K562 (cell line): ENCODE data around the gene TMEM95. TPM values are rescaled to one million over a fixed set of nuclear protein-coding genes. Genes with fewer than 3 reads are reported as not detected.
A peak's percentile ranks its signal among the peaks of the same experiment; 100 is the strongest.

Experiments
- BACH1 ChIP-seq: fragments of 200-800 bp; sonication (Bioruptor generic); IDR thresholded peaks from 2 replicates; pipeline ENCODE4 v1.6.1; 2016; ENCODE audit warnings: missing genetic modification characterization, missing compliant biosample characterization
- BRF1 ChIP-seq: IDR thresholded peaks from 3 replicates; pipeline ENCODE4 v1.6.1; 2011; ENCODE audit warnings: borderline replicate concordance, mild to moderate bottlenecking; ENCODE audit not compliant: insufficient read length; ENCODE audit errors: extremely low read depth
- CREB5 ChIP-seq: fragments of 250-450 bp; sonication (Bioruptor Pico); IDR thresholded peaks from 2 replicates; pipeline ENCODE4 v1.5.0; 2020; ENCODE audit warnings: mild to moderate bottlenecking
- HCFC1 ChIP-seq: IDR thresholded peaks from 2 replicates; pipeline ENCODE4 v1.6.1; 2012; ENCODE audit warnings: low read depth, low read length, improper control_type of control experiment
- HIVEP1 ChIP-seq: fragments of 250-450 bp; sonication (Bioruptor Pico); IDR thresholded peaks from 2 replicates; pipeline ENCODE4 v1.4.0; 2020; ENCODE audit warnings: mild to moderate bottlenecking
- MLLT1 ChIP-seq, 2 experiments: fragments of 450-650 bp; IDR thresholded peaks; 2 replicates each; pipeline ENCODE4 v1.6.1; 2016
- NBN ChIP-seq: fragments of 450-650 bp; IDR thresholded peaks from 2 replicates; pipeline ENCODE4 v1.6.1; 2016; ENCODE audit warnings: low read depth, mild to moderate bottlenecking
- NCOA2 ChIP-seq, 2 experiments: fragments of 450-650 bp; IDR thresholded peaks; 2 replicates each; pipeline ENCODE4 v1.6.1; 2018; ENCODE audit warnings: mild to moderate bottlenecking in 2 of 2, moderate library complexity in 1 of 2; ENCODE audit not compliant: partially characterized antibody in 2 of 2
- SIN3A ChIP-seq, 2 experiments: fragments of 150-350 bp in 1 of 2; IDR thresholded peaks; 2 replicates each; pipeline ENCODE4 v1.6.1; 2011 to 2016; ENCODE audit warnings: borderline replicate concordance in 2 of 2, low read depth in 2 of 2, low read length in 2 of 2, mild to moderate bottlenecking in 2 of 2, moderate library complexity in 2 of 2; ENCODE audit not compliant: control insufficient read depth in 1 of 2
- SPI1 ChIP-seq: IDR thresholded peaks from 2 replicates; pipeline ENCODE4 v1.6.1; 2011; ENCODE audit warnings: low read depth, low read length, control low read depth, borderline replicate concordance
- STAT5B ChIP-seq: fragments of 250-450 bp; sonication (Bioruptor Pico); IDR thresholded peaks from 2 replicates; pipeline ENCODE4 v1.8.0; 2021; ENCODE audit warnings: mild to moderate bottlenecking, inconsistent platforms
- TAL1 ChIP-seq: fragments of 450-650 bp; IDR thresholded peaks from 2 replicates; pipeline ENCODE4 v1.6.1; 2016; ENCODE audit warnings: mild to moderate bottlenecking
- ZFP91 ChIP-seq: sonication (generic); formaldehyde crosslinking; IDR thresholded peaks from 2 replicates; pipeline ENCODE4 v1.8.0; 2022; ENCODE audit warnings: mild to moderate bottlenecking, missing genetic modification reagents
- ZNF318 ChIP-seq, 2 experiments: fragments of 450-650 bp; IDR thresholded peaks; 2 replicates each; pipeline ENCODE4 v1.6.1; 2016; ENCODE audit warnings: mild to moderate bottlenecking in 2 of 2, borderline replicate concordance in 1 of 2, low read depth in 1 of 2, moderate library complexity in 1 of 2
- ZNF354B ChIP-seq: fragments of 250-450 bp; sonication (Bioruptor Pico); IDR thresholded peaks from 2 replicates; pipeline ENCODE4 v1.4.0; 2020
- polyA plus RNA-seq, 8 experiments: library from polyadenylated mRNA; depleted of rRNA in 4 of 8; stranded (reverse) in 5 of 8; unstranded in 3 of 8; fragments of >200 nt; fragmentation: Nextera tagmentation in 2 of 8; fragmentation: Illumina TruSeq in 1 of 8; extraction: Ambion mirVana in 2 of 8; extraction: Trizol in 1 of 8; gene quantifications; 2 replicates each; pipeline versions ENCODE4 v1.2.1 to v1.2.3, GENCODE V29; 2011 to 2014; ENCODE audit warnings: inconsistent platforms in 1 of 8, missing spikeins in 1 of 8
- total RNA-seq, 7 experiments: library from RNA; depleted of rRNA in 6 of 7; stranded (reverse); fragments of >200 nt in 6 of 7; fragmentation: Illumina TruSeq in 2 of 7; extraction: Trizol in 2 of 7; gene quantifications; 2 replicates each; pipeline versions ENCODE4 v1.2.1 to v1.2.3, GENCODE V29; 2011 to 2021; ENCODE audit warnings: low replicate concordance in 1 of 7

Gene TMEM95
- total and polyA plus RNA-seq, 9 of the 15 experiments (the other 6 are each of a cell fraction or from before 2014, with no cell fraction given) = not detected

GRCh38 chr17:7329374-7329996 is 25.5 kb upstream of the TMEM95 start (continued):
- TF ChIP-seq BACH1 (tag) (no peak), NBN (no peak), CREB5 (CRISPR knock-in tag) (no peak), MLLT1 (IDR thresholded peaks at IDR 0.05) (no peak), ZNF354B (no peak), STAT5B (CRISPR knock-in tag) (no peak), TAL1 (no peak), SPI1 (no peak), NCOA2 (IDR thresholded peaks at IDR 0.05; ENCODE audit: partially characterized antibody in 2 of 2) (no peak), BRF1 (no peak), HCFC1 (peak; percentile 51; the same call in 1 of the 2 replicates), ZFP91 (CRISPR knock-in tag) (no peak), HIVEP1 (CRISPR knock-in tag) (no peak), ZNF318 (IDR thresholded peaks at IDR 0.05; ENCODE audit: borderline replicate concordance in 1 of 2, low read depth in 1 of 2) (no peak), SIN3A (IDR thresholded peaks at IDR 0.05; ENCODE audit: borderline replicate concordance in 2 of 2, control insufficient read depth in 1 of 2, low read depth in 2 of 2, low read length in 2 of 2) (peak in 1 of 2 experiments; percentile 81; a peak in 1 of 4 replicates)
